ENCODE data around the gene KCNMA1.

- TF ChIP-seq, protein P1, sequence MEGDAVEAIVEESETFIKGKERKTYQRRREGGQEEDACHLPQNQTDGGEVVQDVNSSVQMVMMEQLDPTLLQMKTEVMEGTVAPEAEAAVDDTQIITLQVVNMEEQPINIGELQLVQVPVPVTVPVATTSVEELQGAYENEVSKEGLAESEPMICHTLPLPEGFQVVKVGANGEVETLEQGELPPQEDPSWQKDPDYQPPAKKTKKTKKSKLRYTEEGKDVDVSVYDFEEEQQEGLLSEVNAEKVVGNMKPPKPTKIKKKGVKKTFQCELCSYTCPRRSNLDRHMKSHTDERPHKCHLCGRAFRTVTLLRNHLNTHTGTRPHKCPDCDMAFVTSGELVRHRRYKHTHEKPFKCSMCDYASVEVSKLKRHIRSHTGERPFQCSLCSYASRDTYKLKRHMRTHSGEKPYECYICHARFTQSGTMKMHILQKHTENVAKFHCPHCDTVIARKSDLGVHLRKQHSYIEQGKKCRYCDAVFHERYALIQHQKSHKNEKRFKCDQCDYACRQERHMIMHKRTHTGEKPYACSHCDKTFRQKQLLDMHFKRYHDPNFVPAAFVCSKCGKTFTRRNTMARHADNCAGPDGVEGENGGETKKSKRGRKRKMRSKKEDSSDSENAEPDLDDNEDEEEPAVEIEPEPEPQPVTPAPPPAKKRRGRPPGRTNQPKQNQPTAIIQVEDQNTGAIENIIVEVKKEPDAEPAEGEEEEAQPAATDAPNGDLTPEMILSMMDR (IDR thresholded peaks at IDR 0.05; ENCODE audit: low read depth, low read length) = no peak
- no peak for TF ChIP-seq POLR2A (IDR thresholded peaks at IDR 0.05; ENCODE audit: extremely low read depth, insufficient read length)
- TF ChIP-seq MAX (IDR thresholded peaks at IDR 0.05; ENCODE audit: low read depth, low read length) = no peak
- TF ChIP-seq MYC (IDR thresholded peaks at IDR 0.05; ENCODE audit: low read depth, low read length) = no peak
Observed at GRCh38 chr10:77079592-77080300, 557.9 kb downstream of the KCNMA1 start.

Measured in NB4 (cell line).